ENCODE results near the gene MAGI2. TPM values are rescaled to one million over a fixed set of nuclear protein-coding genes. Genes with fewer than 3 reads are reported as not detected.

The MAGI2 gene
- total and polyA plus RNA-seq, 4 donors = 43.4 to 61.3 (median 50.1) TPM

GRCh38 chr7:78033410-78033809, 1420.1 kb downstream of the MAGI2 start:
- Histone ChIP-seq H3K9me3 (ENCODE audit: control insufficient read depth, insufficient read depth, low read length) (no peaks in the 10 kb centered on the region), H3K27me3 (ENCODE audit: control insufficient read depth, insufficient read depth, low read length) (no peaks in the 10 kb centered on the region), H3K4me3 (ENCODE audit: low read depth, low read length) (no peak overlapping the region), H3K27ac (ENCODE audit: low read depth, low read length) (no peak overlapping the region), H3K36me3 (ENCODE audit: control insufficient read depth, insufficient read depth, low read length) (peaks cover 6% of the 10 kb centered on the region), H3K4me1 (ENCODE audit: control insufficient read depth, insufficient read depth, low read length) (no peaks in the 10 kb centered on the region)
- WGBS (ENCODE audit: insufficient coverage) = 80% methylated on average over 1 of the region's 1 CpG
- DNase-seq (ENCODE audit: low read depth in 4 of 6, low spot score in 6 of 6) = no peak

- WGBS (ENCODE audit: insufficient coverage) = 80% methylated on average over 1 of the region's 5 CpGs
- DNase-seq (ENCODE audit: low read depth in 4 of 6, low spot score in 6 of 6) = no peak
- H3K27me3 ChIP-seq (ENCODE audit: control insufficient read depth, insufficient read depth, low read length) = no peaks in the 10 kb centered on the region
- H3K4me1 ChIP-seq (ENCODE audit: control insufficient read depth, insufficient read depth, low read length) = no peaks in the 10 kb centered on the region
- H3K36me3 ChIP-seq (ENCODE audit: control insufficient read depth, insufficient read depth, low read length) = no peaks in the 10 kb centered on the region
- no peak overlapping the region for H3K27ac ChIP-seq (ENCODE audit: low read depth, low read length)
- H3K4me3 ChIP-seq (ENCODE audit: low read depth, low read length) = no peak overlapping the region
- H3K9me3 ChIP-seq (ENCODE audit: control insufficient read depth, insufficient read depth, low read length) = no peaks in the 10 kb centered on the region
Observed at GRCh38 chr7:78026492-78026891, 1427.0 kb downstream of the MAGI2 start.

GRCh38 chr7:78024591-78024990, 1428.9 kb downstream of the MAGI2 start:
- H3K36me3 ChIP-seq (ENCODE audit: control insufficient read depth, insufficient read depth, low read length) = no peaks in the 10 kb centered on the region
- no peaks in the 10 kb centered on the region for H3K9me3 ChIP-seq (ENCODE audit: control insufficient read depth, insufficient read depth, low read length)
- H3K4me3 ChIP-seq (ENCODE audit: low read depth, low read length) = no peak overlapping the region
- no peak overlapping the region for H3K27ac ChIP-seq (ENCODE audit: low read depth, low read length)
- no CpG with 5 or more reads among the region's 2 CpGs for WGBS (ENCODE audit: insufficient coverage)
- DNase-seq (ENCODE audit: low read depth in 4 of 6, low spot score in 6 of 6) = no peak
- no peaks in the 10 kb centered on the region for H3K27me3 ChIP-seq (ENCODE audit: control insufficient read depth, insufficient read depth, low read length)
- H3K4me1 ChIP-seq (ENCODE audit: control insufficient read depth, insufficient read depth, low read length) = peaks cover 4% of the 10 kb centered on the region

GRCh38 chr7:78023191-78023590, 1430.3 kb downstream of the MAGI2 start:
- Histone ChIP-seq H3K9me3 (ENCODE audit: control insufficient read depth, insufficient read depth, low read length) (no peaks in the 10 kb centered on the region), H3K27me3 (ENCODE audit: control insufficient read depth, insufficient read depth, low read length) (no peaks in the 10 kb centered on the region), H3K36me3 (ENCODE audit: control insufficient read depth, insufficient read depth, low read length) (no peaks in the 10 kb centered on the region), H3K27ac (ENCODE audit: low read depth, low read length) (no peak overlapping the region), H3K4me1 (ENCODE audit: control insufficient read depth, insufficient read depth, low read length) (peaks cover 8% of the 10 kb centered on the region), H3K4me3 (ENCODE audit: low read depth, low read length) (no peak overlapping the region)
- WGBS (ENCODE audit: insufficient coverage) = 80% methylated on average over 1 of the region's 4 CpGs
- no peak for DNase-seq (ENCODE audit: low read depth in 4 of 6, low spot score in 6 of 6)

- Histone ChIP-seq H3K9me3 (ENCODE audit: control insufficient read depth, insufficient read depth, low read length) (no peaks in the 10 kb centered on the region), H3K4me1 (ENCODE audit: control insufficient read depth, insufficient read depth, low read length) (peaks cover 8% of the 10 kb centered on the region), H3K27ac (ENCODE audit: low read depth, low read length) (no peak overlapping the region), H3K27me3 (ENCODE audit: control insufficient read depth, insufficient read depth, low read length) (no peaks in the 10 kb centered on the region), H3K4me3 (ENCODE audit: low read depth, low read length) (no peak overlapping the region), H3K36me3 (ENCODE audit: control insufficient read depth, insufficient read depth, low read length) (no peaks in the 10 kb centered on the region)
- WGBS (ENCODE audit: insufficient coverage) = no CpG with 5 or more reads among the region's 1 CpG
- DNase-seq (ENCODE audit: low read depth in 4 of 6, low spot score in 6 of 6) = no peak
Observed at GRCh38 chr7:78022165-78022564, 1431.3 kb downstream of the MAGI2 start.

GRCh38 chr7:78020874-78021249, 1432.6 kb downstream of the MAGI2 start:
- H3K27me3 ChIP-seq (ENCODE audit: control insufficient read depth, insufficient read depth, low read length) = no peaks in the 10 kb centered on the region
- peaks cover 8% of the 10 kb centered on the region for H3K4me1 ChIP-seq (ENCODE audit: control insufficient read depth, insufficient read depth, low read length)
- no peak overlapping the region for H3K4me3 ChIP-seq (ENCODE audit: low read depth, low read length)
- no peak for DNase-seq (ENCODE audit: low read depth in 4 of 6, low spot score in 6 of 6)
- no peaks in the 10 kb centered on the region for H3K36me3 ChIP-seq (ENCODE audit: control insufficient read depth, insufficient read depth, low read length)
- H3K9me3 ChIP-seq (ENCODE audit: control insufficient read depth, insufficient read depth, low read length) = no peaks in the 10 kb centered on the region
- no peak overlapping the region for H3K27ac ChIP-seq (ENCODE audit: low read depth, low read length)

- Histone ChIP-seq H3K27ac (ENCODE audit: low read depth, low read length) (peak overlapping the region; percentile 84), H3K27me3 (ENCODE audit: control insufficient read depth, insufficient read depth, low read length) (no peaks in the 10 kb centered on the region), H3K9me3 (ENCODE audit: control insufficient read depth, insufficient read depth, low read length) (no peaks in the 10 kb centered on the region), H3K4me1 (ENCODE audit: control insufficient read depth, insufficient read depth, low read length) (peaks cover 8% of the 10 kb centered on the region), H3K36me3 (ENCODE audit: control insufficient read depth, insufficient read depth, low read length) (no peaks in the 10 kb centered on the region), H3K4me3 (ENCODE audit: low read depth, low read length) (peak overlapping the region; percentile 13)
- DNase-seq (ENCODE audit: low read depth in 4 of 6, low spot score in 6 of 6) = peak in 5 of 6 donors; percentile 62 to 94 (median 80)
- WGBS (ENCODE audit: insufficient coverage) = 4% methylated on average over 20 of the region's 25 CpGs
Observed at GRCh38 chr7:78020136-78020873, 1433.2 kb downstream of the MAGI2 start.

- peak in 5 of 6 donors; percentile 58 to 94 (median 74) for DNase-seq (ENCODE audit: low read depth in 4 of 6, low spot score in 6 of 6)
- Histone ChIP-seq H3K27ac (ENCODE audit: low read depth, low read length) (peak overlapping the region; percentile 84), H3K9me3 (ENCODE audit: control insufficient read depth, insufficient read depth, low read length) (no peaks in the 10 kb centered on the region), H3K27me3 (ENCODE audit: control insufficient read depth, insufficient read depth, low read length) (no peaks in the 10 kb centered on the region), H3K4me3 (ENCODE audit: low read depth, low read length) (peak overlapping the region; percentile 50), H3K36me3 (ENCODE audit: control insufficient read depth, insufficient read depth, low read length) (no peaks in the 10 kb centered on the region), H3K4me1 (ENCODE audit: control insufficient read depth, insufficient read depth, low read length) (peaks cover 8% of the 10 kb centered on the region)
- WGBS (ENCODE audit: insufficient coverage) = under 1% methylated on average over 76 of the region's 88 CpGs
Observed at GRCh38 chr7:78019447-78020135, 1433.9 kb downstream of the MAGI2 start.

GRCh38 chr7:78018641-78019446, 1434.6 kb downstream of the MAGI2 start:
- peak overlapping the region; percentile 55 for H3K27ac ChIP-seq (ENCODE audit: low read depth, low read length)
- no peaks in the 10 kb centered on the region for H3K27me3 ChIP-seq (ENCODE audit: control insufficient read depth, insufficient read depth, low read length)
- WGBS (ENCODE audit: insufficient coverage) = 4% methylated on average over 46 of the region's 51 CpGs
- no peaks in the 10 kb centered on the region for H3K9me3 ChIP-seq (ENCODE audit: control insufficient read depth, insufficient read depth, low read length)
- peak in 3 of 6 donors; percentile 50 to 86 (median 83) for DNase-seq (ENCODE audit: low read depth in 4 of 6, low spot score in 6 of 6)
- peak overlapping the region; percentile 41 for H3K4me3 ChIP-seq (ENCODE audit: low read depth, low read length)
- H3K4me1 ChIP-seq (ENCODE audit: control insufficient read depth, insufficient read depth, low read length) = peaks cover 8% of the 10 kb centered on the region
- no peaks in the 10 kb centered on the region for H3K36me3 ChIP-seq (ENCODE audit: control insufficient read depth, insufficient read depth, low read length)

Measured in spinal cord (tissue), 10 donors.